HG03095 (cell line): Measurements from ENCODE around the gene CNNM4.
"Not testable (repeated sequence)": the region's sequence is repeated elsewhere in the genome, so short reads cannot be mapped to it uniquely, and the experiment has no call there.

Source experiments
- ATAC-seq: cut with Tn5 transposase; IDR thresholded peaks from one replicate; pipeline ENCODE4 v1.9.1; 2021; ENCODE audit warnings: moderate library complexity; ENCODE audit not compliant: unreplicated experiment

CNNM4 gene

DNA sequence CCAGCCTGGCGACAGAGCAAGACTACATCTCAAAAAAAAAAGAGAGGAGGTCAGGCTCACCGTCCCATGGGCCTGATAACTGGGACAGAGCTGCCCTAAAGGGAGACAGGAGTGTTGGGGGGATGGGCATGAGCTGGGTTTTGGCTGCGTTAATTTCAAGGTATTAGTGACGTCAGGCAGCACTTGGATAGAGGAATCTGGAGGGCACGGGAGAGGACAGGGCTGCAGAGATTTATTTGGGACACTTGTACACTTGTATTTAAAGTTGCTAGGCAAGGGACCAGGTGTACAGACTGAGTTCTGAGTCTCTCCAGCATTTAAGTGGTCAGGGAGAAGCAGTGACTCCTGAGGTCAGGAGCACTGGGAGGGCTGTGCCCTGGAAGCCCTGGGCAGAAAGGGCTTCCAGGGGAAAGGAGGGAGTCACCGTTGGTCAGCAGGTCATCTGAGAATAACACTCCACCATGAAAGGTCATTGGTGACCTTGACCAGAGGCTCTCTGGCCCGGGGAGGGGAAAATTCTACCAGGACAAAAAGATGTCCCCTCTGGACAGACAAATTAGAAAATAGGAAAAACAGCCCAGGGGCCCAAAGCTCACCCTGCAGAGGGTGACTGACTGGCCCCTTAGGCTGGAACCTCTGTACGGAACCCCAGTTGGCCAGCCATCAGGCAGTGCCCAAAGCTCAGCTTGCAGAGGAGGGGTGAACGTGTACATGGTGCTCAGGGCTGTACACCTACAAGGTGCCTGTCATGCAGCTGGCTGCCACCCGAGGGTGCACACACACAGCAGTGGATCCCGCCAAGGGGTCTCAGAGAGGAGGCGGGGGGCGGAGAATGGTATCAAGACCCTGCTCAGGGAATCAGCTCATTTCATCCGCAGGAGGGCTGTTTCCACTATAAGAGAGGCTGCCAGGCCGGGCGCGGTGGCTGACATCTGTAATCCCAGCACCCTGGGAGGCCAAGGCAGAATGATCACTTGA lies 32.4 kb downstream of the CNNM4 start:
- no peak for ATAC-seq

DNA sequence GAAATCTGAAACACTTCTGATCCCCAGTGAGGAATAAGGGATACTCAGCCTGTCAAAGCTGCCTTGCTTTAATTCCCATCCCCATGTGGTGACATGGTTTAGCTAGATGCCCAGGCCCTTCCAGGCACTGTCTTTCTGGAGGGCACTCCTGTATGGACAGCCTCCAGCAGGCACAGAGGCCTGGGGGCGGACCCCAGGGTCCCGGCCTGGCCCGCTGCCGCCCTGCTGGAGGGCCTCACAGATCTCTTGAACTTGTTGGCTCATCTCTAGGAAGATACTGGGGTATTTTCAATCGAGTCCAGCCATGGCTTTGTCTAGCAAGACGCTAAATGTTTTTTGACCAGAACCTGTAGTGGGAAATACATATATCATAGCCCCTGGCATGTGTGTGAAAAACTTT lies 34.4 kb downstream of the CNNM4 start:
- ATAC-seq = no peak

DNA sequence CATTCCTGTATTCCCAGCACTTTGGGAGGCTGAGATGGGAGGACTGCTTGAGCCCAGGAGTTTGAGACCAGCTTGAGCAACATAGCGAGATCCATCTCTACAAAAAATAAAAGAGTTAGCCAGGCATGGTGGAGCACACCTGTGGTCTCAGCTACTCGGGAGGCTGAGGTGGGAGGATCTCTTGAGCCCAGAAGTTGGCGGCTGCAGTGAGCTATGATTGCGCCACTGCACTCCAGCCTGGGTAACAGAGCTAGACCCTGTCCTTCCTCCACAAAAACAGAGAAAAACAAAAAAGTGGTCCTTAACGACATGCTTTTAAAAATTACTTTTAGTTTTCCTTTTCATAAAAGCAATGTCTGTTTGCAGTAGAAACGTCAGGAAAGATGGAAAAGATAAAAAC lies 35.8 kb downstream of the CNNM4 start:
- ATAC-seq = not testable (repeated sequence)

DNA sequence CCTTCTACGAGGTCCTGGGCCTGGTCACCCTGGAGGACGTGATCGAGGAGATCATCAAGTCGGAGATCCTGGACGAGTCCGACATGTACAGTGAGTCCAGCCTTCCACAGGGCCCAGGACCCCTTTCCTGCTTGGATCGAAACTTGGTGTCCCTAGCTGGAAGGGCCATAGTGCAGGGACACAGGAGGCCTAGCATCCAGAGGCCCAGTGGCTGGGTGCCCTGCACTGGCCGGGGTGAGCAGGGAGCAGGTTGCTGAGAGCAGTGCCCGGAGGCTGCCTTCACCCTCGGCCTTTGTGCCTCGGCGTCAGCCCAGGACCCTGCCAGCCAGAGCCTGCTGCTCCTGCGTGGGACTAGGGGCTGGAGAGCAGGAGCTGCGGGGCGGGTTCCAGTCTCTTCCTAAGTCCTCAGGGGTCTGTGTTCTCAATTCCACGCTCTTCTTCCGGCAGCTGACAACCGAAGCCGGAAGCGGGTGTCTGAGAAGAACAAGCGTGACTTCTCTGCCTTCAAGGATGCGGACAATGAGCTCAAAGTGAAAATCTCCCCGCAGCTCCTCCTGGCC lies 36.4 kb downstream of the CNNM4 start:
- no peak for ATAC-seq

DNA sequence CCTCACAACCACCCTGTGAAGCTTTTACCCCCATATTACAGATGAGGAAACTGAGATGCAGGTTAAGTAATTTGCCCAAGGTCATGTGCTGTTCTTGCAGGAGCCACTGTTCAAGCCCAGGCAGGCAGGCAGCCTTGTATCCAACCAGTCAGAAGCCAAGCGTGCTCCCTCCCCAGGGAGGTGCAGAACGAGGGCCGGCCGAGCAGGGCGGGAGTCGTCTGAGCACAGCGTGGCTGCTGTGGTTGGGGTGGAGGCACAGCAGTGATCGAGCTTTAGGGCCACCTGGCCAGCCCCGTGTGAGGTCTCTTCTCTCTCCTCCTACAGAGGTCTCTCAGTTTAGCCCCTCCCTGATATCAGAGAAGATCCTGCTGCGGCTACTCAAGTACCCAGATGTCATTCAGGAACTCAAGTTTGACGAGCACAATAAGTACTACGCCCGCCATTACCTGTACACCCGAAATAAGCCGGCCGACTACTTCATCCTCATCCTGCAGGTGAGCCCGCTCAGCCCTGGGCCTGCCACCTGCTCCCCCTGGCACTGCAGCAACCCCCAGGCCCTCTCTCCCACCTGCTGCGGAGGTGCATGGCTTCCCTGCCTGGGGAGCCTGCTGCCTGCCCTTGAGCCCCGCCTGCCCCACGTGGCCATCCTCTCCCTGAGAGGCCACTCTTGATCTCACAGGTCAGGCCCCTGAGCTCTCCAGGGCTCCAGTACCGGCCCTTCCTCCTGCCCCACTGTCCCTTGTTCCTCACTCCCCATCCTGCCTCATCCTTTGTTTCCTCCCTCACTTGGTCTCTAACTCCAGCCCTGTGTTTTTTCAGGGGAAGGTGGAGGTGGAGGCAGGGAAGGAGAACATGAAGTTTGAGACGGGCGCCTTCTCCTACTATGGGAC lies 38.3 kb downstream of the CNNM4 start:
- ATAC-seq = no peak

DNA sequence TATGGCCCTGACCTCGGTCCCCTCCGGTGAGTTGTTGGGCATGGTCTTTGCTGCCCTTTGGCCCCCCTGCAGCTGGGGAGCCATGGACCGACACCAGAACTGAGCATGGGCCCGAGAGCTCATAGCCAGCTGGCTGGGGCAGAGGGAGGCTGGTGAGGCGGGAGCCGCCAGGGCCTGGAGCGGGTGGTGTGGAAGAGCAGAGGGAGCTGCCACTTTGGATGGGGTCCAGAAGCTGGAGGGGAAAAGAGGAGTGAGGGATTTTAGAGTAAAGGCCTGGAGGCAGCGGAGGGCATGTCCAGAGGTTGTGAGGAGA lies 38.9 kb downstream of the CNNM4 start:
- no peak for ATAC-seq

DNA sequence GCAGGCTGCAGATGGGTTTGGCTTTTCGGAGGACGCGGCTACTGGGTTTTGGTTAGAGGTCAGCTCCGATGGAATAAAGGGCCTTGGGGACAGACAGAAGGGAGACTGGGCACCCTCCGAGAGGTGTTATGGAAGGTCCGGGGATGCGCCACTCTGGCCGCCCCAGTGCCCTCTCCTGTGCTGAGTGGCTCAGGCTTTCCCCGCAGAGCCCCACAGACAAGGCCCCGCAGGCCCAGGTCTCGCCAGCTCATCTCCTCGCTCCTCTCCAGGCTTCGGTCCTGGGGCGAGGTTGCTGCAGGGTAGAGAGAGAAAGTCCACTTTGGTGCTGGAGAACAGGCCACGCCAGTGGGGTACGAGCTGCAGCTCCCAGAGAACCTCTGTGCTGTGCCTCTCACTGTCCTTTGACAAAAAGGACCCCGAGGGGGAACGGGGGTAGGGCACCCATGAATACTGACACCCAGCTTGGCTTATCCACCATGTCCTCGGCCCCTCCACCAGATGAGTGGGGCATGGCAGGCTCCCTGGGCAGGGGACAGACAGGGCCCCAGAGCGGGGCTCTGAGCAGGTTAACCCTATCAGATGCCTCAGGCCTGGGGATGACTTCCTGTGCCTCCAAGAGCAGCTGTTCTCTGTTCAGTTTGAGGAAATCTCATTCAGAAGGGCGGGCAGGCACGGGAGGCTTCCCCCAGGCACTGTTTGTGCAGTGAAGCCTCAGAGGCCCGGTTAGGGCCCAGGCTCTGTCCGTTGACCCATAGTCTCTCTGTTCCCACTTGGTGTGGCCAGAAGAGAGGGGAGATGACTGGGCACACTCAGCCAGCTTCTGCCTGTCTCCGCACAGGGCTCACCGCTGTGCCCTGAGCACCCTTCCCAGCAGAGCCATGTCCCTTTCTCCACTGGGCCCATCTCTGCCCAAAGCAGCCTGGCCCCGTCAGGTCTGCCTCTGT lies 39.6 kb downstream of the CNNM4 start:
- peak; percentile 12 for ATAC-seq

DNA sequence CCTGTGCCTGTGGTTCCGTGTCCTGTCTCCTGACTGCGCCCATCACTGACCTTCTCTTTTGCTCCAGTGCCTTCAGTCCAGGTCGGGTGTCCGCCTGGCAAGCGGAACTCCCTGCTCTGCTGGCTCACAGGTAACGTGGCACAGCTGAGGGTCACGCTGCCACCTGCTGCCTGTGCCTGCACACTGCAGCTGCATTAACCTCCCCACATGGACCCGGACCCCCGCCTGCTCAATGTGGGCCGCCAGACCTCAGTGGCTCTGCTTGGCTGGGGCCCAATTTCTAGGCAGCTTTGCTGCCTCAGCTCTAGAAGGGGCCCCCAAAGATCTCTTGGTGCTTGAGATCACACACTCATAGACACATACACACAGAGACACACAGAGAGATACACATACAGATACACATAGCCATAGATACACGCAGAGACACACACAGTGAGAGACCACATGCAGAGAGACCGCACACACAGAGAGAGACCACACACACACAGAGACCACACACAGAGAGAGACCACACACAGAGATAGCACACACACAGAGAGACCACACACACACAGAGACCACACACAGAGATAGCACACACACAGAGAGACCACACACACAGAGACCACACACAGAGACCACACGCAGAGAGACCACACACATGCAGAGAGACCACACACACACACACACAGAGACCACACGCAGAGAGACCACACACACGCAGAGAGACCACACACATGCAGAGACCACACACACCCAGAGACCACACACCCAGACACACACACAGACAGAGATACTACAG lies 40.5 kb downstream of the CNNM4 start:
- peak; percentile 70 for ATAC-seq

DNA sequence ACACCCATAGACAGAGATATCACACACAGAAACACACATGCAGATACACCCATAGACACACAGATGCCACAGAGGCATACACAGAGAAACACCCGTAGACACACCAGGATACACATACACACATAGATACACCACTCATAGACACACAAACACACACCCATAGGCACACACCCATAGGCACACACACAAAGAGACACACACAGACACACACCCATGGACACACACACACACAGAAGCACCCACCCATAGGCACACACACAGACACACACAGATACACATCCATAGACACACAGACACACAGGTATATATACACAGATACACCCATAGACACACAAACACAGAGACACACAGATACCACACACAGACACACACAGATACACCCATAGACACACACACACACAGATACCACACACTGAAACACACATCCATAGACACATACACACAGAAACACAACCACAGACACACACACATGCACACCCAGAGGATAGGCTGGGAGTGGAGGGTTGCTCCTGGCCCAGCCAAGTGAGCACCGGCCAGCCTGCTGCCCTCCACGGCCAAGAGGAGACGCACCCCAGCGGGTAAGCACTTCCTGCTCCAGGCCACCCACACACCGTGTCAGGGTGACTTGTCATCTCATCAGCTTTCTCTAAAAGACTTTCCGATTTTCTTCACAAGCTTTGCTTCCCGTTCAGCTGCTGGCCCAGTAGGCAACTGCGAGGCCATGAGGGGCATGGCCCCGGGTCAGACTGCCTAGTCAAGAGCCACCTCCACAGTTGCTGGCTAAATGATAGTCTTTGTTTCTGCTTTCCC lies 41.3 kb downstream of the CNNM4 start:
- ATAC-seq = no peak

DNA sequence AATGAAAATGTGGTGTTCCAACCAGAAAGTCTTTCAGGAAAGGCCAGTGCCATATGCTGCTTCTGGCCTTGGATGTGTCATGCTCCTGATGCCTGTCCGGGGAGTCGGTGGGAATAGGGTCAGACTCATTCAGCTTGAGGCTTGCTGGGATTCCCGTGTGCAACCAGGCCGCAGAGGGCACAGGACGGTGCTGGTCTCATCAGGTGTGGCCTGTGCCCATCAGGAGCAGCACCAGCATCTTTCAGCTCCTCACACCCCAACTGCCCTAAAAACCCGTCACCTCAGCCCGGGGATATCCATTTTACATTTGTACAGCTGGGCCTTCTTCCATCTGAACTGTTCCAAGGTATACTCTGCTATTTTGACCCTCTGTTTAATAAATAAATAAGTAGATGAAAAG lies 42.0 kb downstream of the CNNM4 start:
- no peak for ATAC-seq

DNA sequence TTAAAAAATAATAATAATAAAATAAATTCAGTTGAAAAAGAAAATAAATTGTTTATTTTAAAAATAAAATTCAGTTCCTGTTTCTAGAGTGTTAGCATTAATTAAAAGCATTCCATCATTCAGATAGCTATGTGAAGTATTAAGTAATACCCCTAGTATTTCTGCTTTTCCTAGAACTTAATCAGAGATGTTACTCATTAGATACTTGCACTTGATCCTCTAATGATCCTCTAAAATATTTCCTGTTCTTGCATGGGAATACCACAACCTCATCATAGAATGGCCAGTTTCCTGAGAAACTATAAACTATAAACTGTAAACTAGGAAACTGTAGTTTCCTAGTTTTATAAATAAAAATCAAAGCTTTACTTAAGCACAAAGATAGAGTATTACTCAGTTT lies 44.3 kb downstream of the CNNM4 start:
- ATAC-seq = no peak

DNA sequence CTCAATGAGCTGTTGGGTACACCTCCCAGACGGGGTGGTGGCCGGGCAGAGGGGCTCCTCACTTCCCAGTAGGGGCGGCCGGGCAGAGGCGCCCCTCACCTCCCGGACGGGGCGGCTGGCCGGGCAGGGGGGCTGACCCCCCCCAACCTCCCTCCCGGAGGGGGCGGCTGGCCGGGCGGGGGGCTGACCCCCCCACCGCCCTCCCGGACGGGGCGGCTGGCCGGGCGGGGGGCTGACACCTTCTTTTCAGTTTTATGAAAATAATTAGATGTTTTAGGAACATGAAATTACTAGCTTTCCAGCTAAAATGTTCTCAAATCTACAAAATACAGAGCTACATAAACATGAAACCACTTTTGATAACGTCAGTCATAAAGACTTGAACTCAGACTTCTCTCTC lies 45.2 kb downstream of the CNNM4 start:
- not testable (repeated sequence) for ATAC-seq

DNA sequence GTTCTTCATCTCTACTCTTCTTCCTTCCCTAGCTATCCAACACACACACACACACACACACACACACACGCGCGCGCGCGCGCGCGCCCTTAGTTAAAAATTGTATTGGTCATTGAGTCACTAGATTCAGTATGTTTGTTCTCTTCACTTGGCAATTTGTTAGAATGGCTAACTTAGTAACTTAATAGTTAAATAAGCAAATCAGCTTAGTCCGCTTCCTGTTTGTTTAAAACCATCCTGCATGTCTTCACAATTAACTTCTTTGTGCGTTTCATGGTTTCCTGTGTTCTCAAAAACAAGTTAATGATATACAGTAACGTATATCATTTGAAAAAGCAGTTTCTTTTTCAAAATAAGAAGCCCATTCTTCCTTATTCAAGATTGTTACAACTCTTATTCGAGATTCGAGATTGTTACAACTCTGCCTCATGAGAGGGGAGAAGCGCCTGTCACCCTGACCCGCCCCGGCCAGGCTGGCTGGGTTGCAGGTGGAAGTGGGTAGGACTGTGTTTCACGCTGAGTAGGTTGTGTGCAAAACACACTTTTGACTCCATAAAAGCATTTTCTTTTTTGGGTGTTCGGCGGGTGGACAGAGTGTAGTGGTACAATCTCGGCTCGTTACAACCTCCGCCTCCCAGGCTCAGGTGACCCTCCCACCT lies 45.9 kb downstream of the CNNM4 start:
- ATAC-seq = peak; percentile 40

DNA sequence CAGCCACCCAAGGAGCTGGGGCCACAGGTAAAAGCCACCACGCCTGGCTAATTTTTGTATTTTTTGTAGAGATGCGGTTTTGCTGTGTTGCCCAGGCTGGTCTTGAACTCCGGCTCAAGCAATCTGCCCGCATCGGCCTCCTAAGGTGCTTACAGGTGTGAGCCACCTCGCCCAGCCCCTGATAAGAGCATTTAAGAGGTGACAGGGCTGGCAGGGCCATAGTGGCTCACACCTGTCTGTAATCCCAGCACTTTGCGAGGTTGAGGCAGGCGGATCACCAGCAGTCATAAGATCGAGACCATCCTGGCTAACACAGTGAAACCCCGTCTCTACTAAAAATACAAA lies 46.4 kb downstream of the CNNM4 start:
- no peak for ATAC-seq

DNA sequence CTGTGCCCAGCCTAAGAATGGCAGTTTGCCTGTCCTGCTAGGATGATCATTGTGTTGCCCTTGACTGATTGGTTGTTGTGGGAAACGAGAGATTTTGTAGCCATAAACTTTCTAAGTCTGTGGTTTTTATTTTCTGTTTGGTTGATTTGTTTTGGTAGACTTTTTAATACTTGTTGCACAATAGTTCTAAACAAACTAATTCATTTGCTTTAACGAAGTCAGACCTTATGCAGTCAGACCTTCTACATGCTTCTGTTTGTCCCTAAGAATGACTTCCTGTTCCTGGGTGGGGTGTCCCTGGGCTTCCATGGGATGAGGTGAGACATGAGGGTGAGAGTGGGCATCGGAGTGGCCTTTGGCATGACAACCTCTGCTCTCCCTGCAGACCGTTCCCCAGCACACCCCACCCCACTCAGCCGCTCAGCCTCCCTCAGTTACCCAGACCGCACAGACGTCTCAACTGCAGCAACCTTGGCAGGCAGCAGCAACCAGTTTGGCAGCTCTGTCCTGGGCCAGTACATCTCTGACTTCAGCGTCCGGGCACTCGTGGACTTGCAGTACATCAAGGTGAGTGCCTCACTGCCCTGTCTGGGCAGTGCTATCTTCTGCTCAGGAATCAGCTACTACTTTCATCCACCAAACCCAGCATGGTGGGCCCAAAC lies 47.6 kb downstream of the CNNM4 start:
- ATAC-seq = no peak

DNA sequence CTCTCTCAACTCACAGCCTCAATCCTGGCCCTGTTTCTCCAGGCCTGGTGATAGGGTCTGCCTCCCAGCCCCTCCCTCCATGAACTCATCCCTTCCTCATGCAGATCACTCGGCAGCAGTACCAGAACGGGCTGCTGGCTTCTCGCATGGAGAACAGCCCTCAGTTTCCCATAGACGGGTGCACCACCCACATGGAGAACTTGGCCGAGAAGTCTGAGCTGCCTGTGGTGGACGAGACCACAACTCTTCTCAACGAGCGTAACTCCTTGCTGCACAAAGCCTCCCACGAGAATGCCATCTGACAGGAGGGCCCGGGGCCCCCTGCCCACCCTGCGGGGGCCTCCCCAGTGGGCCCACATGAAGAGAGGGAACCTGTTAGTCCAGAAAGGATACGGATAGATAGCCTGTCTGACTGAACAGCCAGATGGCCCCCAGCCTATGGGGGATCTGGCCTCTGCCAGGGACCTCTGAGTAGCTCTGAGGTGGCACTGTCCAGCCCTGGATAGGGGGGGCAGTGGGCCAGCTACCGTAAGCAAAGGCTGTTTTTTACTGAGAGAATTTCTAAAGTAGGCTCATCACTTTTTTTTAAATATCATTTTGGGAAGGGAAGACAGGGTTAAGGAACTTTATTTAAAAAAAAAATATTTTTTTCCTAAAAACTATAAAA lies 48.6 kb downstream of the CNNM4 start:
- ATAC-seq = no peak

DNA sequence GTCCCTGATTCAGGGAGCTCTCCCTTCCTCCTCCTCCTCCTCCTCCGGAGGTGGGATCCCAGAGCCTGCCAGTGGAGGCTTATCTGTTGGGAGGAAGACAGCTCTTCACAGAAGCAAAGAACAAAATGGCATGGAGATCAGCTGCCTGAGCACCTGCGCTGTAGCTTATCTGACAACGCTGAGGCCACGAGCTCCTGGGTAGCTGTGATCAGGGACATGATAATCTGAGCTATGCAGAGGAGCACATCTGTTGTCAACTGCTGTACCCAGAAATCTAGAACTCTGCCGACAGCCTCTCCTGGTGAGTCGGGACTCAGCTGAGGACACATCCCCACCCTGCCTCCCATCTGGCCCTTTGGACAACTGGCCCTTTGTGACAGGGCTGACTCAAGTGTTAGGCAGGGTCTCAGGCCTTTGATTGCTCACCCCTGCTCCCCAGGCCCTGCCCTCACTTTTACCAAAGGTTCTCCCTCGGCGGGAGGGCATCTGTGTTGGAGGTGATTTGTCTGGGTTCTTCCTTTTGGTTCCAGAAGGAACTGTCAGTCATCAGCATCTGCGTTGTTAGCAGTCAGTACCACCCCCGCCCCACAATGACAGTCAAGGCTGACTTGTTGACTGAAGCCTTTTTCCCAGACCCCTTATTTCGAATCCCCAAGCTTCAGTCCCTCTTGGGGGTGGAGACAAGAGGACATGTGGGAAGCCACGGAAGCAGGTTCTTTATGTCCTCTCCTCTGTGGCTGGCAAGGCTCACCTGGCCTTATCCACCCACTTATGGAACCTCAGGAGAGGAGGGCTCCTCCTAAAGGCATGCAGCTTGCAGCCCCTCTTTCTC lies 49.5 kb downstream of the CNNM4 start:
- ATAC-seq = no peak
